Ecto neural progenitor cell (in vitro differentiated cells): ENCODE data around the gene SPATA9.
A peak's percentile ranks its signal among the peaks of the same experiment; 100 is the strongest.
"Not testable (repeated sequence)": the region's sequence is repeated elsewhere in the genome, so short reads cannot be mapped to it uniquely, and the experiment has no call there.

Source experiments
- DNase-seq: peaks from one replicate; pipeline ENCODE4 v3.0.0-alpha.2; 2018; ENCODE audit warnings: low spot score

SPATA9 gene

DNA sequence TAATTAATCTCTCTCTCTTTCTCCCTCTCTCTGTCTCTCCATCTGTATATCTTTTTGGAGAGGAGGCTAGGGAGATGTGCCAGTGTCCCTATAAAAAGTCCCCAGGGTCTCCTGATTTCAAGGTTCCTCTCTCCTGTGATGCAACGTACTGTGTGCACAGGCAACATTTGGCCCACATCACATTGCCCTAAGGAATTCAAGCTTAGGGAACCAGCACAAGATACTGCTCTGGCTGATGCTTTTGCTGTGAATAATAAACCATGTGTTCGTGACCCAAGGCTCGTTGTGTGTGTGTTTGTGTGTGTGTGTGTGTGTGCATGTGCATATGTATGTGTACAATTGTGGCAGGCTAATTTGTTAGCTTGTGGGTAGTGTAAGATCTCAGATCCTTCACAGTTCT, 9.7 kb downstream of the SPATA9 start:
- DNase-seq, result no peak

DNA sequence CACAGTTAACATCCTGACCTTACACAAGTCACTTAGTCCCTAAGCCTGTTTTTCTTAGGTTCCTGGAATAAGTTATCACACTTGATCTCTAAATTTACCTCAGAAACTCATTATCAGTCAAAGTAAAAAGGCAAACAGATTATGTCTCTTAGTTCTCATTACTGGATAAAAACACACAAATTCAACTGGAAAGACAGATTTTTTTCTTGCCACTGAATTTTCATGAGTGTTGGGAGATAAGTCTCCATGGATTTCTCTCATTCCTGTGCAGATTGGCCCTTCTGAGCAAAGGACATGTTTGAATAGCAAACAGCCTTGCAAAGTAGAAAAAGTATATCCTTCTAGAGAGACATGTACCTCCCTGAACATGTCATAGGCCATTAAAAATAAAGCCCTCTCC, 10.2 kb downstream of the SPATA9 start:
- DNase-seq, result no peak

DNA sequence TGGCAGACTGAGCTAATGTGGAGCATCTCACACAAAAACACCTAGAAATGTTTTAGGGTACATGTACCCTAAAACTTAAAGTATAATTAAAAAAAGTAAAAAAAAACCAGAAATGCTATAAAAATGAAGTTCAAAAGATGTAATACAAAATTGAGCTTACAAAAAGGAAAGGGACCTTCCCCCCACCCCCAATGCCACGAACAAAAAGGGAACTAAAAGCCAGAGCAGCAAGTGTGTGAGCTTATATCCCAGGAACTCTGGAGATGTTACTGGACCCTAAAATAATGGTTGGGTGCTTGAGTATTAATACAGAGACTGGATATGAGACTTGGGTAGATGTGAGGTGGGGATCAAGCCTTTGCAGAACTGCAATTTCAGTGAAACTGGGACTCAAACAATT, 11.0 kb downstream of the SPATA9 start:
- no peak for DNase-seq

GRCh38 chr5:95670568-95670967, 12.2 kb downstream of the SPATA9 start:
- DNase-seq, result no peak

DNA sequence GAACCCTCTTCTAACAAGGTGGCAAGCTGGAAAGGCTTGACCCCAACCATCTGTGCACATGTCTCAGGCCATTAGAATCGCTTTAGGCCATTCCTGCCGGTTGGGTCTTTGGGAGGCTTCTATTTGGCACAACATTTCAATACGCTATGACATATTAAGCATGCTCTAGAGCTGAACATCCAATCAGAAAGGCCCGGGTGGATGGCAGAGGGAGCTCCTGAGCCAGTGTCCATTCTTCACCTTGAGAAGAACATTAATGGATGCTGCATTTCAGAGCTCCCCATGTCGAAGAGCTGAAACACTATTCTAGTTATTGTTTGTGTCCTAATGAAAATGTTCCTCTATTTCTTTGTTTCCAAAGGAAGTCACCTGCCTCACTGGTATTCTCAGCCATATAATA, 12.8 kb downstream of the SPATA9 start:
- no peak for DNase-seq

- no peak for DNase-seq
These were observed 13.3 kb downstream of the SPATA9 start for GRCh38 chr5:95669540-95669939.

- no peak for DNase-seq
These were observed 14.1 kb downstream of the SPATA9 start for GRCh38 chr5:95668728-95669127.

DNA sequence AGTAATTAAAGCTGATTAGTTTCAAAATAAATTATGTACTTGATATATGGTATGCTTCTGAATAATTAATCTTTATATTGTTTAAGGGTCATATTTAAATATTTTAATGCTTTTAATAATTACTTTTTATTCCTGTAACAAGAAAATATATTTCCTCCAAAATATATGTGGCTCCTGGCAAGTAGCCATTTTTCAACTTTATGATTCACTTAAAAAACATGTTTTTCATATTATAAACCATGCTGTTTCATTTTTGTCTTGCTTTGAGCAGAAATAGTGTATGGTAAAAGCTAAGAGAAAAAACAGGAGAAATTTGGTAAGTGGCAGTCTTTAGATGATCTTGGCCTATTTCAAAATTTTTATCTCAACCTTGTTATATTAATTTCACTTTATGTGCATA, 14.6 kb downstream of the SPATA9 start:
- no peak for DNase-seq

DNA sequence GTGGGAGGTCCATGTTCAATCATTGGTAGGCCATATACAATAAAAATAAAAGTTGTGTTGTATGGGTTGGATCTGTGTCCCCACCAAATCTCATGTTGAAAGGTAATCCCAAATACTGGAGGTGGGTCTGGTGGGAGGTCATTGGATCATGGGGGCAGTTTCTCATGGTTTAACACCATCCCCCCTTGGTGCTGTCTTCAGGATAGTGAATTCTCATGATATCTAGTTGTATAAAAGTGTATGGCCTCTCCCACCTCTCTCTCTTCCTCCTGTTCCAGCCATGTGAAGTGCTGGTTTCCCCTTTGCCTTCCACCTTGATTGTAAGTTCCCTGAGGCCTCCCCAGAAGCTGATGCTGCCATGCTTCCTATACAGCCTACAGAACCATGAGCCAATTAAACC, 15.1 kb downstream of the SPATA9 start:
- no peak for DNase-seq

- no peak for DNase-seq
These were observed 15.7 kb downstream of the SPATA9 start for GRCh38 chr5:95667061-95667618.

- no peak for DNase-seq
These were observed 18.5 kb downstream of the SPATA9 start for GRCh38 chr5:95664204-95664786.

GRCh38 chr5:95662946-95663345, 19.8 kb downstream of the SPATA9 start:
- no peak for DNase-seq

- DNase-seq, result no peak
These were observed 22.7 kb downstream of the SPATA9 start for GRCh38 chr5:95660060-95660459.

DNA sequence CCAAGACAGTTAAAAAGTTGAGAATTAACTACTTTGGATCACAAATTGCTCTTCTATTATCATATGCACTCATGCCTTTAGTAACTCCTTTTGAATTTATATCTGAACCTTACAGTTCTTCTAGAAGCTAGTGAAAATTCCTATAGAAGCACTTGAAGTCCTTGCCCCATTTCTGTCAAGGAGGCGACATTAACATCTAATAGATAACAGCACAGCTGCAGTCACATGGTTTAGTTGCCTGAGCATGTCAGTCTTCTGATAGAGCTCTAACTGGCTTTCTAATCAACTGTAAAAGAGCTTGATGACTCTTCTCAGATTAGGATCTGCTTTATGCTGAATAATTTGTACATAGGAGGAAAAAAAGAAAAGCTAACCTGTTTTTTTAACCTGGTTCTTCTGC, 27.2 kb downstream of the SPATA9 start:
- DNase-seq, result no peak

DNA sequence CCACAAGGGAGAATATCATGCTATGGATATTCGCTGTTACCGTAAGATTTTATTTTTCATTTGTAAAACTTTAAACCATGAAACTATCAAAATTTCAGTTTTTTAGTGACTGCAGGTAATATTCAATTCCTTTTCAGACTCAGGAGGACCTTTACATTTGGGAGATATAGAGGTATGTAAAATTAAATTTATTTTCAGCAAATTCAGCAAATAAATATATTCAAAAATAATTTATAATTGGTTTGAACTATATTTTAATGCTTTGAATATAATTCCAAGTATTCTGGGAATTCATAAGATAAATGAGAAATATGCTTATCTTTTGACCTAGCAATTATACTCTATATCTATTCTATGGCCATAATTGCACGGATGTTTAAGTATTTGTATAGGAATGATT, 28.6 kb downstream of the SPATA9 start:
- DNase-seq, result no peak

- no peak for DNase-seq
These were observed 29.9 kb downstream of the SPATA9 start for GRCh38 chr5:95652849-95653248.

DNA sequence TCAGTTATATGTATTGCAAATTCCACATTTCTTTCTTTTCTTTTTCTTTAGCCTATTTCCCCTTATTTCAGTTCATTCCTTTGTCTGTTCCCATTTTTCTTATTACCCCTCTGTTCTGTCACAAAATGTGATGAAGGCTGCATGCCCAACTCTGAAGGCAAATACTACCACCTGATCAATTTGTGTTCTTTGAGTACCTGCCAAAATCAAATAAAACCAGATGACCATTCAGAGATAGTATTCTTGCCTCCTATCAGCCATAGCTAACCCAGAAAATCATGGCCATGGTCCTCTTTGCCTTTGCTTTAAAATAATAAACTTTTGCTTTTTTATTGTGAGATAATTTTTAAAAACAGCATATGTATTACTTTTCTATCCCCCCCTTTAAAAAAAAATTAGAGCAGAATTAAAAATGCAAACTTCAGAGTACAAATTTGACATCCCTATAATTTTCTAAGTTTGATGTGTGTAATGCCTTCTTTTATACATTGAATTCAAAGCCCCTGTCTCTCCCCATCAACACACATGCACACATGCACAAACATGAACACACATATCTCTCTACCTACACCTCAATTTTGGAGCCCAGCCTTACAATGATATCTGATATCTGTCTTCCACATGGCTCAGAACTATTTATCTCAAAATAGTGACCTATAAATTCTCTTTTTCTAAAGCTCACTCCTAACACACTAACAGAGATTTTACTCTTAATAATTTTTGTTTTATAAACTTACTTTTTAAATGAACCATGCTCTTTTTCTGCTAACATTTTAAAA, 32.8 kb downstream of the SPATA9 start:
- DNase-seq, result no peak

GRCh38 chr5:95649274-95649673, 33.5 kb downstream of the SPATA9 start:
- no peak for DNase-seq

- DNase-seq, result no peak
These were observed 34.6 kb downstream of the SPATA9 start for GRCh38 chr5:95647886-95648860.

DNA sequence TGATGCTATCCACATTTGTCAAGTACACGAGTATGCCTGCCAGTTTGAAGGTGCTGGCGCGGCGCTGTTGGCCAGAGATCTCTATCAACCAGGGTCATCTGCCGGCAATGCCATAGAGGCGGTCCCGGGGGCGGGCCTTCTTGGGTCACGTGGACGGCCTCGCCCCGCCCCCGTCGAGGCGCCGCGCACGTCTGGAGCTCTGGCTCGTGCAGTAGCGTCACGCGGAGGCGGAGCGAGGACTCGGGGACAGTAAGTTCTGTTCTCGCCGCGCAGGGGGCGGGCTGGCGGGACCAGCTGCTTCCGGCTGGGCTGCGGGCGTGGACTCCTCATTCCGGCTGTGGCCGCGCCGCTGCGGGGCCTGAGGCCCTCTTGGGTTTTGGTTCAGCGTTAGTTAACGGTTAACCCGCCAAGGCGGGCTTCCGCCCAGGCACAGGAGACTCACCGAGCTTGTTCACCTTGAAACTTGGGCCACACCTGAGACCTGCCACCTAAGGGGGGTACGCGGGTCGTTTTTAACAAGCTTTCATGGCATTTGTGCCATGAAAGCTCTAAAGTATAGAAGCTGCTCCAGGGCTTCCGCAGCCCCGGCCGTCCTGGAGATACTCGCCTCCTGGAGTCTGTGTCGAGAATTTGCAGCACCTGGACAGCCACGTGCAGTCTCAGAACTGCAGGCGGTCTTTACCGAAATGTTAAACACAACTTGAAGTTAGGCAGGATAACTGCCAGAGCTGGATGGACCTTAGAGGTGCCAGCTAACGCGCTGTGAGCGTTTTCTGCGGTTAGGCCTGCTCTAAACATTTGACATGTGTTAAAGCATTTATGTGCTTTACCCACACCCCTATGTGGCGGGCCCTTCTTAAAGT, 36.0 kb downstream of the SPATA9 start, which contains the start of gene RFESD:
Gene RFESD (plus strand): TSS at position 209 of the 863 bp plus-strand sequence. CDS start 5,495 bp downstream, outside the sequence.
- DNase-seq, result peak; percentile 96

DNA sequence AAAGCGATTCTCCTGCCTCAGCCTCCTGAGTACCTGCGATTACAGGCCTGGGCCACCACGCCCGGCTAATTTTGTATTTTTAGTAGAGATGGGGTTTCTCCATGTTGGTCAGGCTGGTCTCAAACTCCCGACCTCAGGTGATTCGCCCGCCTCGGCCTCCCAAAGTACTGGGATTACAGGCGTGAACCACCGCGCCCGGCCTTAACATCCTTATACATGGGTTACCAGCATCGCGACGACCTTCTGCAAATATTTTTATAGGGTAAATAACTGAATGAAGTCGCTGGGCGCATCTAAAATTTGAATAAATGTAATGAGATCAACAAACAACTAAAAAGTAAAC, 36.6 kb downstream of the SPATA9 start:
- DNase-seq, result not testable (repeated sequence)
